Measurements from ENCODE around the gene MRPS18A.

Gene MRPS18A

GRCh38 chr6:43715056-43715788 is 27.6 kb upstream of the MRPS18A start:
- Mint-ChIP-seq H3K27me3 (ENCODE audit: low read depth) (peaks cover 5% of the 10 kb centered on the region), H3K36me3 (ENCODE audit: low read depth) (no peaks in the 10 kb centered on the region), H3K9me3 (no peaks in the 10 kb centered on the region), H3K4me1 (peaks cover 75% of the 10 kb centered on the region), H3K27ac (peak overlapping the region; percentile 90 to 96 (median 94)), H3K4me3 (peak overlapping the region in 2 of 3 experiments; percentile 24 to 57)
- TF ChIP-seq CTCF (IDR thresholded peaks at IDR 0.05; ENCODE audit: unreplicated experiment in 3 of 3) = no peak

DNA sequence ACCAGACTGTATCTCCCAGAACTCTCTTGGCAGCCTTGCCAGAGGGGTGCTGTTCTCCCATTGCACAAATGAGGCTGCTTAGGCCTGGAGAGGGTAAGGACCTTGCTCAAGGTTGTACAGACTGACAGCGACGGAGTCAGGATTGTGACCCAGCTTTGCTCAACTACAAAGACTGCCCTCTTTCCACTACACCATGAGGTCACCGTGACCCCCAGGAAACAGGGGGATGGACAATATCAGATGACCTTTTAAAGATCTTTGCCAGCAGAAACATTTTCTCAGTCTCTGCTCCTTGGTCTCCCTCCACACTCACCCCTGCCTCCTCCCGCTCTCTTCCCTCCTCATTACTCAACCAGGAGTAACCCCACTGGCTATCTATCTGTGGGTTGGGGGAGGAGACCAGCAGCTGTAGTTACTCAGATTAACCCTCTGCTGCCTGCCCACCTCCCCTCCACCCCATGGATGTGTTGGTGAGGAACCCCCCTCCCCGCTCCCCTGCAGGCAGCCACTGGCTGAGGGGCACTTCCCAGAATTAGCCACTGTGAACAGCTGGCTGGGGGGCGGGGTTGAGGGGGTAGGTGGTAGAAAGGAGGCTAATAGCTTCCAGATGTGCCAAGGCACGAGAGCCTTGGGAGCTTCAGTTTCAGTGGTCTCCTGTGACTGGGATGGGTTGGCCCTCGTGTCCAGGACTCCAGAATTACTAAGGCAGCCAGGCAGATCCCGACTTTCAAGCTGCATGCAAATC is 26.9 kb upstream of the MRPS18A start:
- H3K27me3 Mint-ChIP-seq (ENCODE audit: low read depth) = peaks cover 5% of the 10 kb centered on the region
- H3K9me3 Mint-ChIP-seq = no peaks in the 10 kb centered on the region
- TF ChIP-seq CTCF (IDR thresholded peaks at IDR 0.05; ENCODE audit: unreplicated experiment in 3 of 3) = no peak
- peak overlapping the region in 2 of 3 experiments; percentile 17 to 55 for H3K4me3 Mint-ChIP-seq
- peaks cover 79% of the 10 kb centered on the region for H3K4me1 Mint-ChIP-seq
- H3K27ac Mint-ChIP-seq = peak overlapping the region; percentile 80 to 91 (median 90)
- H3K36me3 Mint-ChIP-seq (ENCODE audit: low read depth) = no peaks in the 10 kb centered on the region

DNA sequence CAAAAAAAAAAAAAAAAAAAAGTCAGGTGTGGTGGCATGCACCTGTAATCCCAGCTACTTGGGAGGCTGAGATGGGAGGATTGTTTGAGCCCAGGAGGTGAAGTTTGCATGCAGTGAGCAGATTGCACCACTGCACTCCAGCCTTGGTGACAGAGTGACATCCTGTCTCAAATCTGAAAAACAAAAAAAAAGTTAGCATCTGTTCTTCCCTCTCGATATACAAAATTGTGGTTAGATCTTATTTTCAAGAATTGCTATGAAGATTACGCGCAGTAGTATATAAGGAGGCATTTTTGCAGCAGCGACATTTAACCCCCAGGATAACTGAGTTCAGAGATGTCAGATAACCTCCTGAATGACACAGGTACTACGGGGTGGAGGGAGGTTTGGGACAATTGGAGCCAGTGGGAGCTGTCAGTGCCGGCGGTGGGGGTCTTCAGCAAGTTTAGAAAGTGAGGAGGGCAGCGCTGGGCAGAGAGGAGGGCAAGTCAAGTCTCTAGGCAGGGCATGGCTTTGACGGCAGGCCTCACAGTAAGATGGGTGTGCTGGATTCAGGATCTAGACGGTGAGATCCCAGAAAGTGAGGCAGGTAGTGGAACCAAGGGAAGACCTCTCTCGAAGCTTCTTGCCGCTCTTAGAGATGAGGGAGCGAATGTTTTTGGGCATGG is 26.2 kb upstream of the MRPS18A start:
- H3K4me1 Mint-ChIP-seq = peaks cover 83% of the 10 kb centered on the region
- peak overlapping the region; percentile 80 to 91 (median 90) for H3K27ac Mint-ChIP-seq
- peaks cover 5% of the 10 kb centered on the region for H3K27me3 Mint-ChIP-seq (ENCODE audit: low read depth)
- TF ChIP-seq CTCF (IDR thresholded peaks at IDR 0.05; ENCODE audit: unreplicated experiment in 3 of 3) = no peak
- no peaks in the 10 kb centered on the region for H3K9me3 Mint-ChIP-seq
- H3K4me3 Mint-ChIP-seq = peak overlapping the region in 1 of 3 experiments; percentile 55
- H3K36me3 Mint-ChIP-seq (ENCODE audit: low read depth) = no peaks in the 10 kb centered on the region

GRCh38 chr6:43712579-43712978 is 25.0 kb upstream of the MRPS18A start:
- TF ChIP-seq CTCF (IDR thresholded peaks at IDR 0.05; ENCODE audit: unreplicated experiment in 3 of 3) = no peak
- H3K4me3 Mint-ChIP-seq = no peak overlapping the region
- H3K27me3 Mint-ChIP-seq (ENCODE audit: low read depth) = peaks cover 5% of the 10 kb centered on the region
- H3K36me3 Mint-ChIP-seq (ENCODE audit: low read depth) = no peaks in the 10 kb centered on the region
- H3K9me3 Mint-ChIP-seq = no peaks in the 10 kb centered on the region
- H3K27ac Mint-ChIP-seq = peak overlapping the region; percentile 75 to 97 (median 83)
- H3K4me1 Mint-ChIP-seq = peaks cover 77% of the 10 kb centered on the region

DNA sequence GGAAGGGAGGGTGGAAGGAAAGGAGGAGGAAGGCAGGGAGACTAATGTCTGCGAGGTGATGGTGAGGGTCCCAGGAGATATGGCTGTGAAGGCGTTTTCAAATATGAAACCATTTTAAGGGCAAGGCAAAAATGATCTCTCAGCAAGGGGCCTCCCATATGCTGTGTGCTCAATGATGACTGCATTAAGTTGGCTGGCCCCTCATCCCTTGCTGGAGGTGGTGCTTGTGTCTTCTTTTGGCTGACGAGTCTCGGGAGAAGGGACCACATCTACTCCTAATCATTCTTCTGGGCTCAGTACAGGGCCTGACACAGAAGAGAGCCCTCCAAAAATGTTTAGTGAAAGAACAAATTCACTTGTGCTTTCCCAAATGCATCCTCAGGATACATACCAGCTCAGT is 23.0 kb upstream of the MRPS18A start:
- H3K4me3 Mint-ChIP-seq = no peak overlapping the region
- no peak for TF ChIP-seq CTCF (IDR thresholded peaks at IDR 0.05; ENCODE audit: unreplicated experiment in 3 of 3)
- H3K27ac Mint-ChIP-seq = peak overlapping the region; percentile 74 to 97 (median 84)
- no peaks in the 10 kb centered on the region for H3K9me3 Mint-ChIP-seq
- no peaks in the 10 kb centered on the region for H3K36me3 Mint-ChIP-seq (ENCODE audit: low read depth)
- H3K27me3 Mint-ChIP-seq (ENCODE audit: low read depth) = peaks cover 5% of the 10 kb centered on the region
- H3K4me1 Mint-ChIP-seq = peaks cover 77% of the 10 kb centered on the region

Measured in nephron (organoid).